ENCODE data around the gene C5orf46.

DNA sequence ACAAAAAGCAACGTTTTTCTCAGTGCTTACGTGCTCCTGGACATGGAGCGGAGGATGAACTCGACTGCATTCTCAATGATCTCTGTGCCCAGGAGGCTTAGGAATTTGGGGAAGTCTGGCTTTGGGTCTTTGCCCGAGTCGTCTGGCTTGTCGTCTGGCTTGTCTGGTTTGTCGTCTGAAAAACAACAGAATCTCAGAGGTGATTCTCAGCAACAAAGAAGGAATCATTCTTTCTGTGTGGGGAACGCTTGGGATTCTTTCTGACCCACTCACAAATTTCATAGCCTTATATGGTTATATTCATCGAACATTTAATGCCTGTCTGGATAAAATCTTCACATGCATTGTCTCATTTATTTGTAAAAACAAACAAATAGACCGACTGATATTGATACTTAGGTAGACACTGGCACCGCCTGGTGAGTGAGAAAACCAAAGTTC lies 4.7 kb downstream of the C5orf46 start:
- TF ChIP-seq, protein P1, sequence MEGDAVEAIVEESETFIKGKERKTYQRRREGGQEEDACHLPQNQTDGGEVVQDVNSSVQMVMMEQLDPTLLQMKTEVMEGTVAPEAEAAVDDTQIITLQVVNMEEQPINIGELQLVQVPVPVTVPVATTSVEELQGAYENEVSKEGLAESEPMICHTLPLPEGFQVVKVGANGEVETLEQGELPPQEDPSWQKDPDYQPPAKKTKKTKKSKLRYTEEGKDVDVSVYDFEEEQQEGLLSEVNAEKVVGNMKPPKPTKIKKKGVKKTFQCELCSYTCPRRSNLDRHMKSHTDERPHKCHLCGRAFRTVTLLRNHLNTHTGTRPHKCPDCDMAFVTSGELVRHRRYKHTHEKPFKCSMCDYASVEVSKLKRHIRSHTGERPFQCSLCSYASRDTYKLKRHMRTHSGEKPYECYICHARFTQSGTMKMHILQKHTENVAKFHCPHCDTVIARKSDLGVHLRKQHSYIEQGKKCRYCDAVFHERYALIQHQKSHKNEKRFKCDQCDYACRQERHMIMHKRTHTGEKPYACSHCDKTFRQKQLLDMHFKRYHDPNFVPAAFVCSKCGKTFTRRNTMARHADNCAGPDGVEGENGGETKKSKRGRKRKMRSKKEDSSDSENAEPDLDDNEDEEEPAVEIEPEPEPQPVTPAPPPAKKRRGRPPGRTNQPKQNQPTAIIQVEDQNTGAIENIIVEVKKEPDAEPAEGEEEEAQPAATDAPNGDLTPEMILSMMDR (IDR thresholded peaks at IDR 0.05; ENCODE audit: low read length) = no peak
- TF ChIP-seq EZH2phosphoT487 (IDR thresholded peaks at IDR 0.05; ENCODE audit: low read length) = no peak
- no peak for TF ChIP-seq EZH2 (optimal IDR thresholded peaks at IDR 0.05; ENCODE audit: low read depth, low read length)

Measured in MM.1S (cell line).